ENCODE data around the gene KCNMA1.

Gene KCNMA1

GRCh38 chr10:77011874-77012811 is 625.5 kb downstream of the KCNMA1 start:
- no peak for TF ChIP-seq CTCF (IDR thresholded peaks at IDR 0.05; ENCODE audit: control insufficient read depth, insufficient read depth, low read depth, low read length, missing control alignments)
- no peak for DNase-seq (ENCODE audit: low read depth)
- H3K4me3 ChIP-seq (ENCODE audit: control insufficient read depth, low read depth, low read length), result no peak overlapping the region

- TF ChIP-seq CTCF (IDR thresholded peaks at IDR 0.05; ENCODE audit: control insufficient read depth, insufficient read depth, low read depth, low read length, missing control alignments), result no peak
- no peak for DNase-seq (ENCODE audit: low read depth)
- no peak overlapping the region for H3K4me3 ChIP-seq (ENCODE audit: control insufficient read depth, low read depth, low read length)
Observed at GRCh38 chr10:77010430-77010829, 627.2 kb downstream of the KCNMA1 start.

GRCh38 chr10:77007834-77008233 is 629.8 kb downstream of the KCNMA1 start:
- no peak for DNase-seq (ENCODE audit: low read depth)
- TF ChIP-seq CTCF (IDR thresholded peaks at IDR 0.05; ENCODE audit: control insufficient read depth, insufficient read depth, low read depth, low read length, missing control alignments), result no peak
- no peak overlapping the region for H3K4me3 ChIP-seq (ENCODE audit: control insufficient read depth, low read depth, low read length)

- no peak for TF ChIP-seq CTCF (IDR thresholded peaks at IDR 0.05; ENCODE audit: control insufficient read depth, insufficient read depth, low read depth, low read length, missing control alignments)
- no peak for DNase-seq (ENCODE audit: low read depth)
- H3K4me3 ChIP-seq (ENCODE audit: control insufficient read depth, low read depth, low read length), result no peak overlapping the region
Observed at GRCh38 chr10:77006836-77007511, 630.6 kb downstream of the KCNMA1 start.

- TF ChIP-seq CTCF (IDR thresholded peaks at IDR 0.05; ENCODE audit: control insufficient read depth, insufficient read depth, low read depth, low read length, missing control alignments), result no peak
- no peak overlapping the region for H3K4me3 ChIP-seq (ENCODE audit: control insufficient read depth, low read depth, low read length)
- DNase-seq (ENCODE audit: low read depth), result no peak
Observed at GRCh38 chr10:77005871-77006270, 631.7 kb downstream of the KCNMA1 start.

- peak; percentile 76 for TF ChIP-seq CTCF (IDR thresholded peaks at IDR 0.05; ENCODE audit: control insufficient read depth, insufficient read depth, low read depth, low read length, missing control alignments)
- peak; percentile 14 for DNase-seq (ENCODE audit: low read depth)
Observed at GRCh38 chr10:77004917-77005564, 632.6 kb downstream of the KCNMA1 start.

More at GRCh38 chr10:77004917-77005564, 632.6 kb downstream of the KCNMA1 start:
- no peak overlapping the region for H3K4me3 ChIP-seq (ENCODE audit: control insufficient read depth, low read depth, low read length)
